Kidney tubule cell (primary cell): Measurements from ENCODE around the gene ALDH4A1.

Source experiments
- DNase-seq: peaks from one replicate; pipeline ENCODE4 v3.0.0-alpha.2; 2018; ENCODE audit warnings: low spot score

ALDH4A1 gene

GRCh38 chr1:18879215-18879790 lies 23.1 kb downstream of the ALDH4A1 start:
- DNase-seq, result no peak

- no peak for DNase-seq
Measured at GRCh38 chr1:18878538-18879214, 23.7 kb downstream of the ALDH4A1 start.

- DNase-seq, result no peak
Measured at GRCh38 chr1:18877282-18877681, 25.1 kb downstream of the ALDH4A1 start.

GRCh38 chr1:18876210-18876609 lies 26.1 kb downstream of the ALDH4A1 start:
- DNase-seq, result no peak

- no peak for DNase-seq
Measured at GRCh38 chr1:18875796-18876128, 26.6 kb downstream of the ALDH4A1 start.

- DNase-seq, result peak; percentile 79
Measured at GRCh38 chr1:18875107-18875795, 27.1 kb downstream of the ALDH4A1 start.

- DNase-seq, result no peak
Measured at GRCh38 chr1:18874600-18874999, 27.8 kb downstream of the ALDH4A1 start.

- no peak for DNase-seq
Measured at GRCh38 chr1:18874036-18874435, 28.3 kb downstream of the ALDH4A1 start.

- no peak for DNase-seq
Measured at GRCh38 chr1:18872071-18872611, 30.2 kb downstream of the ALDH4A1 start.

GRCh38 chr1:18871401-18872070 lies 30.8 kb downstream of the ALDH4A1 start:
- DNase-seq, result no peak

- DNase-seq, result no peak
Measured at GRCh38 chr1:18870957-18871356, 31.4 kb downstream of the ALDH4A1 start.

- DNase-seq, result peak; percentile 60
Measured at GRCh38 chr1:18870595-18870865, 31.8 kb downstream of the ALDH4A1 start.

- DNase-seq, result no peak
Measured at GRCh38 chr1:18869847-18870594, 32.3 kb downstream of the ALDH4A1 start.

GRCh38 chr1:18868801-18869424 lies 33.4 kb downstream of the ALDH4A1 start:
- no peak for DNase-seq

- no peak for DNase-seq
Measured at GRCh38 chr1:18868354-18868753, 34.0 kb downstream of the ALDH4A1 start.

- no peak for DNase-seq
Measured at GRCh38 chr1:18866846-18867245, 35.5 kb downstream of the ALDH4A1 start.

GRCh38 chr1:18866314-18866713 lies 36.0 kb downstream of the ALDH4A1 start:
- peak; percentile 22 for DNase-seq

- no peak for DNase-seq
Measured at GRCh38 chr1:18865176-18865575, 37.2 kb downstream of the ALDH4A1 start.

GRCh38 chr1:18861590-18861989 lies 40.8 kb downstream of the ALDH4A1 start:
- no peak for DNase-seq

GRCh38 chr1:18861082-18861481 lies 41.3 kb downstream of the ALDH4A1 start:
- DNase-seq, result no peak

GRCh38 chr1:18859560-18859959 lies 42.8 kb downstream of the ALDH4A1 start, which contains the start of gene TAS1R2:
TAS1R2 (minus strand) TSS chr1:18859660; CDS start chr1:18859660, 0 bp downstream.
- no peak for DNase-seq
